CD4-positive, alpha-beta T cell (primary cell): Measurements from ENCODE around the gene PLEKHA7. TPM values are rescaled to one million over a fixed set of nuclear protein-coding genes. Genes with fewer than 3 reads are reported as not detected.
A peak's percentile ranks its signal among the peaks of the same experiment; 100 is the strongest.

Experiments
- ATAC-seq: fragments of 200-7000 bp; cut with Tn5 transposase; one replicate; pipeline ENCODE4 v1.10.0; 2022; ENCODE audit warnings: mild to moderate bottlenecking; ENCODE audit not compliant: poor library complexity
- CTCF ChIA-PET: fragments of 350-600 bp; sonication (Branson Sonifier 250); formaldehyde crosslinking; loops from one replicate; lab custom pipeline; 2021; ENCODE audit warnings: antibody characterized with exemption, inconsistent platforms; lab: Charles Lee
- POLR2A ChIA-PET: fragments of 350-600 bp; sonication (Branson Sonifier 250); formaldehyde crosslinking; loops from one replicate; lab custom pipeline; 2021; ENCODE audit warnings: antibody characterized with exemption, inconsistent platforms; lab: Charles Lee
- DNase-seq, 14 experiments: peaks; one replicate each; pipeline ENCODE4 v3.0.0-alpha.2; 2013 to 2020; ENCODE audit warnings: mixed read lengths in 2 of 14
- H3K27ac ChIP-seq, 2 donors: one replicate each; pipeline versions ENCODE4 v1.5.1 to v1.7.0; 2013; ENCODE audit warnings: low read length in 2 of 2, low read depth in 1 of 2, mild to moderate bottlenecking in 1 of 2
- H3K27me3 ChIP-seq, 2 experiments: 1 replicate in 1 of 2; 2 replicates in 1 of 2; pipeline versions ENCODE4 v1.6.1 to v1.7.0; 2013; ENCODE audit warnings: low read length in 2 of 2, control low read depth in 1 of 2, mild to moderate bottlenecking in 1 of 2, moderate library complexity in 1 of 2; ENCODE audit not compliant: insufficient read depth in 2 of 2, control insufficient read depth in 1 of 2
- H3K36me3 ChIP-seq: one replicate; pipeline ENCODE4 v1.6.1; 2013; ENCODE audit warnings: low read length, control low read depth; ENCODE audit not compliant: insufficient read depth
- H3K4me1 ChIP-seq: one replicate; pipeline ENCODE4 v1.6.1; 2013; ENCODE audit warnings: low read length, control low read depth; ENCODE audit not compliant: insufficient read depth
- H3K4me3 ChIP-seq: one replicate; pipeline ENCODE4 v1.5.1; 2013; ENCODE audit warnings: mild to moderate bottlenecking, low read length, moderate library complexity
- H3K9me3 ChIP-seq, 2 experiments: 1 replicate in 1 of 2; 2 replicates in 1 of 2; pipeline versions ENCODE4 v1.6.1 to v1.7.0; 2013; ENCODE audit warnings: low read length in 2 of 2, mild to moderate bottlenecking in 2 of 2, control low read depth in 1 of 2, moderate library complexity in 1 of 2; ENCODE audit not compliant: control insufficient read depth in 1 of 2, insufficient read depth in 1 of 2
- H3K27ac Mint-ChIP-seq: one replicate; pipeline ENCODE4 v1.8.0; 2020; ENCODE audit warnings: mixed read lengths
- H3K27me3 Mint-ChIP-seq: one replicate; pipeline ENCODE4 v1.8.0; 2021; ENCODE audit warnings: mixed read lengths
- H3K36me3 Mint-ChIP-seq: one replicate; pipeline ENCODE4 v1.8.0; 2021; ENCODE audit warnings: low read depth, mixed read lengths
- H3K4me1 Mint-ChIP-seq: one replicate; pipeline ENCODE4 v1.8.0; 2021; ENCODE audit warnings: low read depth, mixed read lengths
- H3K4me3 Mint-ChIP-seq: one replicate; pipeline ENCODE4 v1.8.0; 2020; ENCODE audit warnings: mild to moderate bottlenecking, mixed read lengths
- H3K9me3 Mint-ChIP-seq: one replicate; pipeline ENCODE4 v1.8.0; 2020; ENCODE audit warnings: mixed read lengths
- intact Hi-C, 2 experiments: fragments of 100-400 bp; cut with DNase I in 1 of 2; cut with micrococcal nuclease in 1 of 2; formaldehyde crosslinking; loops; one replicate each; pipeline versions ENCODE4 v1.15.1 to v1.9.0; 2023 to 2025; cut with DNase I, micrococcal nuclease
- total RNA-seq, 174 experiments: library from RNA in 2 of 174; stranded (reverse) in 2 of 174; gene quantifications; one replicate each; pipeline ENCODE4 v1.2.3 and lab custom pipeline; 2021 to 2026
- TF ChIP-seq, protein P1 (sequence below): fragments of 200-600 bp; IDR thresholded peaks from one replicate; pipeline ENCODE4 v1.8.0; 2022; ENCODE audit warnings: antibody characterized with exemption, mild to moderate bottlenecking

Gene PLEKHA7
- total RNA-seq, 2 experiments from 2014 or later: 4.5 to 4.8 TPM

DNA sequence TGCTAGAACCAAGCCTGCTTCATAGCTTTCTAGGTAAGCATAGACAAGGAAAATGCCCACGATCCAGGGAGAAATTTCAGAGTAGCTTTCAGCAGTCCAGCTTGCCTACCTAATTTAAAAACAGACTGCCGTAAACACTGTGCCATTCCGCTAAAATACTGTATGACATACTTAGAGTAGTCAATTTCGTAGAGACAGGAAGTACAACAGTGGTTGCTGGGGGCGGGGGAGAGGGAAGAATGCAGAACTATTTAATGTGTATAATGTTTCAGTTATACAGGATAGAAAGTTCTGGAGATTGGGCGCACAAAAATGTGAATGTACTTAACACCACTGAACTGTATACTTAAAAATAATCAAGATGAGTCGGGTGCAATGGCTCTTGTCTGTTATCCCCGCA is 219.1 kb downstream of the PLEKHA7 start:
- DNase-seq (peak in 3 of 14 experiments; percentile 19 to 25 (median 20)), ATAC-seq (no peak)
- Histone ChIP-seq H3K4me1 (peaks cover 35% of the 10 kb centered on the region), H3K4me3 (no peak overlapping the region), H3K9me3 (no peaks in the 10 kb centered on the region), H3K36me3 (no peaks in the 10 kb centered on the region), H3K27ac (peak overlapping the region in 1 of 2 donors; percentile 34), H3K27me3 (no peaks in the 10 kb centered on the region)
- CTCF ChIA-PET: no interaction called here
- Mint-ChIP-seq H3K27ac (no peak overlapping the region), H3K36me3 (no peaks in the 10 kb centered on the region), H3K4me3 (no peak overlapping the region), H3K9me3 (no peaks in the 10 kb centered on the region), H3K27me3 (no peaks in the 10 kb centered on the region), H3K4me1 (peaks cover 7% of the 10 kb centered on the region)
- intact Hi-C loops: no loop called here
- TF ChIP-seq, protein P1, sequence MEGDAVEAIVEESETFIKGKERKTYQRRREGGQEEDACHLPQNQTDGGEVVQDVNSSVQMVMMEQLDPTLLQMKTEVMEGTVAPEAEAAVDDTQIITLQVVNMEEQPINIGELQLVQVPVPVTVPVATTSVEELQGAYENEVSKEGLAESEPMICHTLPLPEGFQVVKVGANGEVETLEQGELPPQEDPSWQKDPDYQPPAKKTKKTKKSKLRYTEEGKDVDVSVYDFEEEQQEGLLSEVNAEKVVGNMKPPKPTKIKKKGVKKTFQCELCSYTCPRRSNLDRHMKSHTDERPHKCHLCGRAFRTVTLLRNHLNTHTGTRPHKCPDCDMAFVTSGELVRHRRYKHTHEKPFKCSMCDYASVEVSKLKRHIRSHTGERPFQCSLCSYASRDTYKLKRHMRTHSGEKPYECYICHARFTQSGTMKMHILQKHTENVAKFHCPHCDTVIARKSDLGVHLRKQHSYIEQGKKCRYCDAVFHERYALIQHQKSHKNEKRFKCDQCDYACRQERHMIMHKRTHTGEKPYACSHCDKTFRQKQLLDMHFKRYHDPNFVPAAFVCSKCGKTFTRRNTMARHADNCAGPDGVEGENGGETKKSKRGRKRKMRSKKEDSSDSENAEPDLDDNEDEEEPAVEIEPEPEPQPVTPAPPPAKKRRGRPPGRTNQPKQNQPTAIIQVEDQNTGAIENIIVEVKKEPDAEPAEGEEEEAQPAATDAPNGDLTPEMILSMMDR: no peak
- POLR2A ChIA-PET: no interaction called here

DNA sequence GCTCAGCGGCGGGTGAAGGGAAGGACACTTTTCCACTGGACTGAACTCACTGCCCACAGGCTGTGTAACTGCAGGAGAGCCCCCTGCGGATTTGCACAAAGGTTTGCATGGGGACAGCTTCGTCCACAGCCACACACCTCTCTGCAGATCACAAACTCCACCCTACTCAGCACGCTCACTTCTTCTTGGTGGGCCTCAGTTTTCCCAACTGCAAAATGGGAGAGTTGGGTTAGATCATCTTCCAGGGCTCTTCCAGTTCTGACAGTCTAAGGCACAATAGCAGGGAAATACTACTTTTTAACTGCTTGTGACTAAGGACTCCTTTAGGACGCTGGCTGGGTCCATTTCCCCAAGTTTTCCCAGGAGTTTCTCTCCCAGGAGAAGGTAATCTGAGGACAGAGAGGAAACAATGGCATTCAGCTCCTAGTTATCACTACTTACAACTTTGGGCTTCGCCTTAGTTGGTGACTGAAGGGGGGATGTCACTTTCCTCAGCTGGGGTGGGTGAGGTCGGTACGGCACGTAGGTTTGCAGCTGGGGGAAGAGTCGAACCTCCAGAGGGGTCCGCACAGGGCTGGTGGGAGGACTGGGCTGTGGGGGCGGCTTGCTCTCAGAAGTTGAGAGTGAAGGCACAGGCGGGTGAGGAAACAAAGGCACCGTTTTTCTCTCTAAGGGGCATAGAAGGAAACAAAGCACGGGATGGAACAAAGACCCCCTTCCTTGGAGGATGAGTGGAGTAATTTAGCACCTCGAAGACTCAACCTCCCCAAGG is 220.0 kb downstream of the PLEKHA7 start:
- H3K27ac Mint-ChIP-seq: no peak overlapping the region
- no peak overlapping the region for H3K4me3 ChIP-seq
- ChIA-PET POLR2A (no interaction called here), CTCF (no interaction called here)
- no peaks in the 10 kb centered on the region for H3K36me3 Mint-ChIP-seq
- DNase-seq: no peak
- no peak overlapping the region for H3K4me3 Mint-ChIP-seq
- peaks cover 29% of the 10 kb centered on the region for H3K4me1 ChIP-seq
- no peaks in the 10 kb centered on the region for H3K27me3 ChIP-seq
- no peak for ATAC-seq
- H3K36me3 ChIP-seq: no peaks in the 10 kb centered on the region
- peak overlapping the region in 1 of 2 donors; percentile 34 for H3K27ac ChIP-seq
- no peaks in the 10 kb centered on the region for H3K9me3 ChIP-seq
- H3K27me3 Mint-ChIP-seq: no peaks in the 10 kb centered on the region
- peaks cover 7% of the 10 kb centered on the region for H3K4me1 Mint-ChIP-seq
- H3K9me3 Mint-ChIP-seq: no peaks in the 10 kb centered on the region
- TF ChIP-seq, protein P1: no peak
- intact Hi-C loops: no loop called here

DNA sequence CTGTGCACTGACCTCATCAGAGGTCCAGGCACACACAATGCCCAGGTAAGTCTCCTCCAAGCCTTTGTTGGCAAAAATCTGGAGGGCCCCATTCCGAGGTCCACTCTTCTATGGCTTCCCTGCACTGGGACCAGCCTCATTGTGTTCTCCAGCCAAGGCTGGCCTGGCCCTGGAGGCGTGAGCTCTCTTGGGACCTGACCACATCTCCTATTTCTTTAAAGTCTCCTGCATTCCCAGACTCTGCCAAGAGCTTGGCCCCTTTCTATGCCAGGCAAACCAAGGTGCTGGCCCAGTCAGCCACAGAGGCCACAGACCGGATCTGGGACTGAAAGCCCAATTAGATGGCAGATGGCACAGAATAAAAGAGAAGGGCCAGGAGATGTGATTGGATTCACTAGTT is 220.7 kb downstream of the PLEKHA7 start:
- Histone ChIP-seq H3K9me3 (no peaks in the 10 kb centered on the region), H3K27me3 (no peaks in the 10 kb centered on the region), H3K36me3 (no peaks in the 10 kb centered on the region), H3K4me3 (no peak overlapping the region), H3K4me1 (peaks cover 29% of the 10 kb centered on the region), H3K27ac (no peak overlapping the region)
- no peaks in the 10 kb centered on the region for H3K36me3 Mint-ChIP-seq
- H3K27ac Mint-ChIP-seq: no peak overlapping the region
- POLR2A ChIA-PET: interaction anchor here (1.0 kb wide), 1 partner anchor 10 kb away, joined by 3 read pairs; no protein-coding TSS in a partner anchor
- H3K27me3 Mint-ChIP-seq: no peaks in the 10 kb centered on the region
- intact Hi-C loops: no loop called here
- CTCF ChIA-PET: no interaction called here
- no peak for DNase-seq
- ATAC-seq: no peak
- H3K9me3 Mint-ChIP-seq: no peaks in the 10 kb centered on the region
- TF ChIP-seq, protein P1: no peak
- H3K4me1 Mint-ChIP-seq: peaks cover 7% of the 10 kb centered on the region
- no peak overlapping the region for H3K4me3 Mint-ChIP-seq
